K562 (cell line): ENCODE results near the gene POU2AF2. TPM values are rescaled to one million over a fixed set of nuclear protein-coding genes. Genes with fewer than 3 reads are reported as not detected.

Experiments used
- MEF2A ChIP-seq: IDR thresholded peaks from 2 replicates; pipeline ENCODE4 v1.6.1; 2011; ENCODE audit warnings: low read depth, mild to moderate bottlenecking, low read length, moderate library complexity; ENCODE audit not compliant: control insufficient read depth
- PBX2 ChIP-seq, 2 experiments: IDR thresholded peaks in 1 of 2; conservative IDR thresholded peaks in 1 of 2; 2 replicates each; pipeline ENCODE4 v1.6.1; 2016; ENCODE audit warnings: low read depth in 2 of 2, mild to moderate bottlenecking in 1 of 2, missing compliant biosample characterization in 1 of 2, missing genetic modification characterization in 1 of 2, moderate library complexity in 1 of 2
- POLR2A ChIP-seq: fragments of 450-650 bp; conservative IDR thresholded peaks from 2 replicates; pipeline ENCODE4 v1.6.1; 2016
- SRSF1 ChIP-seq: fragments of 200-400 bp; formaldehyde crosslinking; IDR thresholded peaks from 2 replicates; pipeline ENCODE4 v1.6.1; 2017; ENCODE audit warnings: mild to moderate bottlenecking, low read depth, low read length, moderate library complexity
- STAT6 ChIP-seq: sonication (generic); formaldehyde crosslinking; IDR thresholded peaks from 2 replicates; pipeline ENCODE4 v1.8.1; 2023; ENCODE audit warnings: mild to moderate bottlenecking, missing genetic modification reagents
- polyA plus RNA-seq, 8 experiments: library from polyadenylated mRNA; depleted of rRNA in 4 of 8; stranded (reverse) in 5 of 8; unstranded in 3 of 8; fragments of >200 nt; fragmentation: Nextera tagmentation in 2 of 8; fragmentation: Illumina TruSeq in 1 of 8; extraction: Ambion mirVana in 2 of 8; extraction: Trizol in 1 of 8; gene quantifications; 2 replicates each; pipeline versions ENCODE4 v1.2.1 to v1.2.3, GENCODE V29; 2011 to 2014; ENCODE audit warnings: inconsistent platforms in 1 of 8, missing spikeins in 1 of 8
- total RNA-seq, 7 experiments: library from RNA; depleted of rRNA in 6 of 7; stranded (reverse); fragments of >200 nt in 6 of 7; fragmentation: Illumina TruSeq in 2 of 7; extraction: Trizol in 2 of 7; gene quantifications; 2 replicates each; pipeline versions ENCODE4 v1.2.1 to v1.2.3, GENCODE V29; 2011 to 2021; ENCODE audit warnings: low replicate concordance in 1 of 7

POU2AF2 gene
- total and polyA plus RNA-seq, 9 of the 15 experiments (the other 6 are each of a cell fraction or from before 2014, with no cell fraction given), result not detected

- TF ChIP-seq STAT6 (no peak), MEF2A (no peak), PBX2 (CRISPR knock-in tag; IDR thresholded peaks at IDR 0.05; ENCODE audit: low read depth) (no peak), PBX2 (tag; conservative IDR thresholded peaks at IDR 0.05; ENCODE audit: low read depth) (no peak), SRSF1 (no peak), POLR2A (no peak)
Observed at GRCh38 chr11:111301004-111301841, 55.7 kb downstream of the POU2AF2 start (continued).
